ENCODE results near the gene TLE3. TPM values are rescaled to one million over a fixed set of nuclear protein-coding genes. Genes with fewer than 3 reads are reported as not detected.

TLE3 gene
- total and polyA plus RNA-seq, 2 of the 13 experiments (the other 11 are each of a cell fraction or from before 2014, with no cell fraction given) = 11.9 to 13.8 TPM

- TF ChIP-seq BCLAF1 (IDR thresholded peaks at IDR 0.05) (no peak), REL (CRISPR knock-in tag; conservative IDR thresholded peaks at IDR 0.05) (no peak), ZNF749 (CRISPR knock-in tag; IDR thresholded peaks at IDR 0.05; ENCODE audit: borderline replicate concordance) (no peak; the same call in 1 of the 2 replicates), ZNF770 (CRISPR knock-in tag; IDR thresholded peaks at IDR 0.05) (peak; percentile 41; the same call in 1 of the 2 replicates), JUNB (CRISPR knock-in tag; IDR thresholded peaks at IDR 0.05; ENCODE audit: borderline replicate concordance) (peak; percentile 71), SMAD9 (CRISPR knock-in tag; IDR thresholded peaks at IDR 0.05) (no peak), HCFC1 (IDR thresholded peaks at IDR 0.05; ENCODE audit: low read depth, low read length) (no peak), SP4 (CRISPR knock-in tag; IDR thresholded peaks at IDR 0.05) (no peak), CHD2 (IDR thresholded peaks at IDR 0.05; ENCODE audit: low read depth, low read length) (peak; percentile 83), RAD51 (IDR thresholded peaks at IDR 0.05; ENCODE audit: borderline replicate concordance) (0 out of 2 replicates have a peak, but pooled peaks have one; percentile 11), ZNF124 (CRISPR knock-in tag; IDR thresholded peaks at IDR 0.05) (0 out of 2 replicates have a peak, but pooled peaks have one; percentile 35), IRF2 (CRISPR knock-in tag; IDR thresholded peaks at IDR 0.05) (peak; percentile 39; the same call in 1 of the 2 replicates), DMAP1 (CRISPR knock-in tag; IDR thresholded peaks at IDR 0.05) (no peak)
- TF ChIP-seq, protein P1, sequence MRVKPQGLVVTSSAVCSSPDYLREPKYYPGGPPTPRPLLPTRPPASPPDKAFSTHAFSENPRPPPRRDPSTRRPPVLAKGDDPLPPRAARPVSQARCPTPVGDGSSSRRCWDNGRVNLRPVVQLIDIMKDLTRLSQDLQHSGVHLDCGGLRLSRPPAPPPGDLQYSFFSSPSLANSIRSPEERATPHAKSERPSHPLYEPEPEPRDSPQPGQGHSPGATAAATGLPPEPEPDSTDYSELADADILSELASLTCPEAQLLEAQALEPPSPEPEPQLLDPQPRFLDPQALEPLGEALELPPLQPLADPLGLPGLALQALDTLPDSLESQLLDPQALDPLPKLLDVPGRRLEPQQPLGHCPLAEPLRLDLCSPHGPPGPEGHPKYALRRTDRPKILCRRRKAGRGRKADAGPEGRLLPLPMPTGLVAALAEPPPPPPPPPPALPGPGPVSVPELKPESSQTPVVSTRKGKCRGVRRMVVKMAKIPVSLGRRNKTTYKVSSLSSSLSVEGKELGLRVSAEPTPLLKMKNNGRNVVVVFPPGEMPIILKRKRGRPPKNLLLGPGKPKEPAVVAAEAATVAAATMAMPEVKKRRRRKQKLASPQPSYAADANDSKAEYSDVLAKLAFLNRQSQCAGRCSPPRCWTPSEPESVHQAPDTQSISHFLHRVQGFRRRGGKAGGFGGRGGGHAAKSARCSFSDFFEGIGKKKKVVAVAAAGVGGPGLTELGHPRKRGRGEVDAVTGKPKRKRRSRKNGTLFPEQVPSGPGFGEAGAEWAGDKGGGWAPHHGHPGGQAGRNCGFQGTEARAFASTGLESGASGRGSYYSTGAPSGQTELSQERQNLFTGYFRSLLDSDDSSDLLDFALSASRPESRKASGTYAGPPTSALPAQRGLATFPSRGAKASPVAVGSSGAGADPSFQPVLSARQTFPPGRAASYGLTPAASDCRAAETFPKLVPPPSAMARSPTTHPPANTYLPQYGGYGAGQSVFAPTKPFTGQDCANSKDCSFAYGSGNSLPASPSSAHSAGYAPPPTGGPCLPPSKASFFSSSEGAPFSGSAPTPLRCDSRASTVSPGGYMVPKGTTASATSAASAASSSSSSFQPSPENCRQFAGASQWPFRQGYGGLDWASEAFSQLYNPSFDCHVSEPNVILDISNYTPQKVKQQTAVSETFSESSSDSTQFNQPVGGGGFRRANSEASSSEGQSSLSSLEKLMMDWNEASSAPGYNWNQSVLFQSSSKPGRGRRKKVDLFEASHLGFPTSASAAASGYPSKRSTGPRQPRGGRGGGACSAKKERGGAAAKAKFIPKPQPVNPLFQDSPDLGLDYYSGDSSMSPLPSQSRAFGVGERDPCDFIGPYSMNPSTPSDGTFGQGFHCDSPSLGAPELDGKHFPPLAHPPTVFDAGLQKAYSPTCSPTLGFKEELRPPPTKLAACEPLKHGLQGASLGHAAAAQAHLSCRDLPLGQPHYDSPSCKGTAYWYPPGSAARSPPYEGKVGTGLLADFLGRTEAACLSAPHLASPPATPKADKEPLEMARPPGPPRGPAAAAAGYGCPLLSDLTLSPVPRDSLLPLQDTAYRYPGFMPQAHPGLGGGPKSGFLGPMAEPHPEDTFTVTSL (CRISPR knock-in tag; IDR thresholded peaks at IDR 0.05; ENCODE audit: borderline replicate concordance) = peak; percentile 47; the same call in 1 of the 2 replicates
- TF ChIP-seq, protein P2, sequence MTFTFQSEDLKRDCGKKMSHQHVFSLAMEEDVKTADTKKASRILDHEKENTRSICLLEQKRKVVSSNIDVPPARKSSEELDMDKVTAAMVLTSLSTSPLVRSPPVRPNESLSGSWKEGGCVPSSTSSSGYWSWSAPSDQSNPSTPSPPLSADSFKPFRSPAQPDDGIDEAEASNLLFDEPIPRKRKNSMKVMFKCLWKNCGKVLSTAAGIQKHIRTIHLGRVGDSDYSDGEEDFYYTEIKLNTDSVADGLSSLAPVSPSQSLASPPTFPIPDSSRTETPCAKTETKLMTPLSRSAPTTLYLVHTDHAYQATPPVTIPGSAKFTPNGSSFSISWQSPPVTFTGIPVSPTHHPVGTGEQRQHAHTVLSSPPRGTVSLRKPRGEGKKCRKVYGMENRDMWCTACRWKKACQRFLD (CRISPR knock-in tag; IDR thresholded peaks at IDR 0.05; ENCODE audit: borderline replicate concordance) = 0 out of 2 replicates have a peak, but pooled peaks have one; percentile 66
- TF ChIP-seq, protein P3, sequence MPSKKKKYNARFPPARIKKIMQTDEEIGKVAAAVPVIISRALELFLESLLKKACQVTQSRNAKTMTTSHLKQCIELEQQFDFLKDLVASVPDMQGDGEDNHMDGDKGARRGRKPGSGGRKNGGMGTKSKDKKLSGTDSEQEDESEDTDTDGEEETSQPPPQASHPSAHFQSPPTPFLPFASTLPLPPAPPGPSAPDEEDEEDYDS (CRISPR knock-in tag; IDR thresholded peaks at IDR 0.05) = peak; percentile 85
Observed at GRCh38 chr15:70097321-70098152, at the start of gene TLE3 (continued).
